HepG2 (cell line): ENCODE results near the gene FAM118A. TPM values are rescaled to one million over a fixed set of nuclear protein-coding genes. Genes with fewer than 3 reads are reported as not detected.

Source experiments
- DNMT3B ChIP-seq: conservative IDR thresholded peaks from 2 replicates; pipeline ENCODE4 v1.6.1; 2016; ENCODE audit warnings: missing biosample characterization, control low read depth
- GATAD1 ChIP-seq: IDR thresholded peaks from 2 replicates; pipeline ENCODE4 v1.6.1; 2016; ENCODE audit warnings: missing genetic modification reagents, missing compliant biosample characterization
- JARID2 ChIP-seq: sonication (generic); formaldehyde crosslinking; IDR thresholded peaks from 2 replicates; pipeline ENCODE4 v1.8.1; 2023; ENCODE audit warnings: missing genetic modification reagents, inconsistent platforms; ENCODE audit not compliant: insufficient replicate concordance
- KDM2A ChIP-seq: sonication (generic); formaldehyde crosslinking; IDR thresholded peaks from 2 replicates; pipeline ENCODE4 v1.4.0; 2020; ENCODE audit warnings: low read depth, missing genetic modification reagents, borderline replicate concordance
- MIXL1 ChIP-seq: IDR thresholded peaks from 2 replicates; pipeline ENCODE4 v1.6.1; 2016
- MTA1 ChIP-seq: sonication (generic); formaldehyde crosslinking; IDR thresholded peaks from 2 replicates; pipeline ENCODE4 v1.4.0; 2020; ENCODE audit warnings: missing genetic modification reagents, mild to moderate bottlenecking, borderline replicate concordance
- MYC ChIP-seq: sonication (generic); formaldehyde crosslinking; IDR thresholded peaks from 2 replicates; pipeline ENCODE4 v1.9.0; 2021; ENCODE audit warnings: missing genetic modification reagents, borderline replicate concordance
- PRPF4 ChIP-seq: fragments of 200-400 bp; formaldehyde crosslinking; IDR thresholded peaks from 2 replicates; pipeline ENCODE4 v1.6.1; 2016; ENCODE audit warnings: low read length, low read depth; ENCODE audit not compliant: poor library complexity, severe bottlenecking
- SIN3B ChIP-seq: fragments of 150-350 bp; IDR thresholded peaks from 2 replicates; pipeline ENCODE4 v1.6.1; 2014; ENCODE audit warnings: low read length
- SMAD3 ChIP-seq: sonication (generic); formaldehyde crosslinking; IDR thresholded peaks from 2 replicates; pipeline ENCODE4 v1.4.0; 2020; ENCODE audit warnings: missing genetic modification reagents
- SNAPC2 ChIP-seq: sonication (generic); formaldehyde crosslinking; IDR thresholded peaks from 2 replicates; pipeline ENCODE4 v1.8.1; 2022; ENCODE audit warnings: mild to moderate bottlenecking, missing genetic modification reagents
- SP4 ChIP-seq: sonication (generic); formaldehyde crosslinking; IDR thresholded peaks from 2 replicates; pipeline ENCODE4 v1.8.1; 2023; ENCODE audit warnings: mild to moderate bottlenecking, missing genetic modification reagents
- YY1 ChIP-seq: IDR thresholded peaks from 2 replicates; pipeline ENCODE4 v1.6.1; 2011; ENCODE audit warnings: low read length, low read depth, moderate library complexity, mild to moderate bottlenecking; ENCODE audit not compliant: insufficient read depth, insufficient replicate concordance
- ZNF589 ChIP-seq: sonication (generic); formaldehyde crosslinking; conservative IDR thresholded peaks from 2 replicates; pipeline ENCODE4 v1.8.0; 2022; ENCODE audit warnings: mild to moderate bottlenecking, moderate library complexity, missing genetic modification reagents
- ZNF672 ChIP-seq: sonication (generic); formaldehyde crosslinking; IDR thresholded peaks from 2 replicates; pipeline ENCODE4 v1.8.1; 2022; ENCODE audit warnings: missing genetic modification reagents
- polyA plus RNA-seq, 8 experiments: library from polyadenylated mRNA; depleted of rRNA in 3 of 8; stranded (reverse) in 7 of 8; unstranded in 1 of 8; fragments of >200 nt; fragmentation: Illumina TruSeq in 4 of 8; extraction: Trizol in 4 of 8; gene quantifications; 2 replicates each; pipeline versions ENCODE4 v1.2.1 to v1.2.3, GENCODE V29; 2011 to 2016; ENCODE audit warnings: low read depth in 4 of 8, missing spikeins in 1 of 8, mixed read lengths in 1 of 8; ENCODE audit not compliant: insufficient read depth in 1 of 8
- total RNA-seq, 5 experiments: library from RNA; depleted of rRNA; stranded (reverse); fragments of >200 nt; fragmentation: Illumina TruSeq; extraction: Trizol; gene quantifications; 2 replicates each; pipeline ENCODE4 v1.2.3, GENCODE V29; 2016; ENCODE audit warnings: low read depth in 1 of 5
- TF ChIP-seq, protein P1 (sequence below): sonication (generic); formaldehyde crosslinking; IDR thresholded peaks from 2 replicates; pipeline ENCODE4 v1.4.0; 2020; ENCODE audit warnings: missing genetic modification reagents, mild to moderate bottlenecking, borderline replicate concordance
- TF ChIP-seq, protein P2 (sequence below): sonication (generic); formaldehyde crosslinking; IDR thresholded peaks from 2 replicates; pipeline ENCODE4 v1.8.0; 2022; ENCODE audit warnings: mild to moderate bottlenecking, missing genetic modification reagents; ENCODE audit not compliant: insufficient replicate concordance
- TF ChIP-seq, protein P3 (sequence below): sonication (generic); formaldehyde crosslinking; IDR thresholded peaks from 2 replicates; pipeline ENCODE4 v1.8.0; 2022; ENCODE audit warnings: missing genetic modification reagents, low read depth, mild to moderate bottlenecking, borderline replicate concordance
- TF ChIP-seq, protein P4 (sequence below): sonication (generic); formaldehyde crosslinking; IDR thresholded peaks from 2 replicates; pipeline ENCODE4 v1.4.0; 2020; ENCODE audit warnings: missing genetic modification reagents

The FAM118A gene
- total and polyA plus RNA-seq, 2 of the 13 experiments (the other 11 are each of a cell fraction or from before 2014, with no cell fraction given) = 36.7 to 48.2 TPM

GRCh38 chr22:45286854-45287551 lies 22.7 kb upstream of the FAM118A start (continued):
- TF ChIP-seq, protein P1, sequence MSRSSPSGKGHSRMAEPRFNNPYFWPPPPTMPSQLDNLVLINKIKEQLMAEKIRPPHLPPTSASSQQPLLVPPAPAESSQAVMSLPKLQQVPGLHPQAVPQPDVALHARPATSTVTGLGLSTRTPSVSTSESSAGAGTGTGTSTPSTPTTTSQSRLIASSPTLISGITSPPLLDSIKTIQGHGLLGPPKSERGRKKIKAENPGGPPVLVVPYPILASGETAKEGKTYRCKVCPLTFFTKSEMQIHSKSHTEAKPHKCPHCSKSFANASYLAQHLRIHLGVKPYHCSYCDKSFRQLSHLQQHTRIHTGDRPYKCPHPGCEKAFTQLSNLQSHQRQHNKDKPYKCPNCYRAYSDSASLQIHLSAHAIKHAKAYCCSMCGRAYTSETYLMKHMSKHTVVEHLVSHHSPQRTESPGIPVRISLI = no peak
- TF ChIP-seq MYC (CRISPR knock-in tag) = peak; percentile 9; the same call in 1 of the 2 replicates
- TF ChIP-seq DNMT3B = no peak
- TF ChIP-seq SIN3B = no peak
- TF ChIP-seq PRPF4 = no peak
- TF ChIP-seq SNAPC2 (CRISPR knock-in tag) = no peak
- TF ChIP-seq MIXL1 = no peak
- peak; percentile 52; the same call in 1 of the 2 replicates for TF ChIP-seq MTA1 (CRISPR knock-in tag)
- no peak for TF ChIP-seq YY1
- TF ChIP-seq, protein P2, sequence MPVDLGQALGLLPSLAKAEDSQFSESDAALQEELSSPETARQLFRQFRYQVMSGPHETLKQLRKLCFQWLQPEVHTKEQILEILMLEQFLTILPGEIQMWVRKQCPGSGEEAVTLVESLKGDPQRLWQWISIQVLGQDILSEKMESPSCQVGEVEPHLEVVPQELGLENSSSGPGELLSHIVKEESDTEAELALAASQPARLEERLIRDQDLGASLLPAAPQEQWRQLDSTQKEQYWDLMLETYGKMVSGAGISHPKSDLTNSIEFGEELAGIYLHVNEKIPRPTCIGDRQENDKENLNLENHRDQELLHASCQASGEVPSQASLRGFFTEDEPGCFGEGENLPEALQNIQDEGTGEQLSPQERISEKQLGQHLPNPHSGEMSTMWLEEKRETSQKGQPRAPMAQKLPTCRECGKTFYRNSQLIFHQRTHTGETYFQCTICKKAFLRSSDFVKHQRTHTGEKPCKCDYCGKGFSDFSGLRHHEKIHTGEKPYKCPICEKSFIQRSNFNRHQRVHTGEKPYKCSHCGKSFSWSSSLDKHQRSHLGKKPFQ (CRISPR knock-in tag) = no peak
- TF ChIP-seq JARID2 (CRISPR knock-in tag) = no peak
- TF ChIP-seq, protein P3, sequence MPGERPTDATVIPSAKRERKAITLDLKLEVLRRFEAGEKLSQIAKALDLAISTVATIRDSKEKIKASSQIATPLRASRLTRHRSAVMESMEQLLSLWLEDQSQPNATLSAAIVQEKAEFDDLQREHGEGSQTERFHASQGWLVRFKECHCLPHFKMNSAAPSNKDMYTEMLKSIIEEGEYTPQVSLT (CRISPR knock-in tag) = no peak
- no peak for TF ChIP-seq GATAD1
- TF ChIP-seq, protein P4, sequence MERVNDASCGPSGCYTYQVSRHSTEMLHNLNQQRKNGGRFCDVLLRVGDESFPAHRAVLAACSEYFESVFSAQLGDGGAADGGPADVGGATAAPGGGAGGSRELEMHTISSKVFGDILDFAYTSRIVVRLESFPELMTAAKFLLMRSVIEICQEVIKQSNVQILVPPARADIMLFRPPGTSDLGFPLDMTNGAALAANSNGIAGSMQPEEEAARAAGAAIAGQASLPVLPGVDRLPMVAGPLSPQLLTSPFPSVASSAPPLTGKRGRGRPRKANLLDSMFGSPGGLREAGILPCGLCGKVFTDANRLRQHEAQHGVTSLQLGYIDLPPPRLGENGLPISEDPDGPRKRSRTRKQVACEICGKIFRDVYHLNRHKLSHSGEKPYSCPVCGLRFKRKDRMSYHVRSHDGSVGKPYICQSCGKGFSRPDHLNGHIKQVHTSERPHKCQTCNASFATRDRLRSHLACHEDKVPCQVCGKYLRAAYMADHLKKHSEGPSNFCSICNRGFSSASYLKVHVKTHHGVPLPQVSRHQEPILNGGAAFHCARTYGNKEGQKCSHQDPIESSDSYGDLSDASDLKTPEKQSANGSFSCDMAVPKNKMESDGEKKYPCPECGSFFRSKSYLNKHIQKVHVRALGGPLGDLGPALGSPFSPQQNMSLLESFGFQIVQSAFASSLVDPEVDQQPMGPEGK (CRISPR knock-in tag) = peak; percentile 64
- TF ChIP-seq KDM2A (CRISPR knock-in tag) = no peak
- no peak; the same call in 1 of the 2 replicates for TF ChIP-seq SP4 (CRISPR knock-in tag)
- TF ChIP-seq ZNF672 (CRISPR knock-in tag) = no peak
- TF ChIP-seq ZNF589 (CRISPR knock-in tag) = peak; percentile 56; the same call in 1 of the 2 replicates
- no peak for TF ChIP-seq SMAD3 (CRISPR knock-in tag)
